CD14-positive monocyte (primary cell): ENCODE results near the gene TBCK. TPM values are rescaled to one million over a fixed set of nuclear protein-coding genes. Genes with fewer than 3 reads are reported as not detected.

Experiments
- DNase-seq, 3 donors: peaks; one replicate each; pipeline ENCODE4 v3.0.0-alpha.2; 2011 to 2022
- H2AFZ ChIP-seq: 2 replicates; pipeline ENCODE4 v1.6.0; 2012; ENCODE audit warnings: mild to moderate bottlenecking, low read depth, low read length, inconsistent platforms; ENCODE audit not compliant: insufficient read depth, poor library complexity, severe bottlenecking
- H3K27ac ChIP-seq, 2 donors: 1 replicate in 1 of 2; 2 replicates in 1 of 2; pipeline ENCODE4 v1.5.1; 2012 to 2013; ENCODE audit warnings: low read length in 2 of 2, control low read depth in 1 of 2, inconsistent platforms in 1 of 2, low read depth in 1 of 2, mild to moderate bottlenecking in 1 of 2
- H3K27me3 ChIP-seq, 2 donors: one replicate each; pipeline versions ENCODE4 v1.6.0 to v1.6.1; 2011 to 2013; ENCODE audit warnings: low read length in 2 of 2; ENCODE audit not compliant: control insufficient read depth in 2 of 2, insufficient read depth in 2 of 2
- H3K36me3 ChIP-seq, 2 donors: replicated peaks in 1 of 2; 1 replicate in 1 of 2; 2 replicates in 1 of 2; pipeline versions ENCODE4 v1.5.1 to v1.6.1; 2012 to 2013; ENCODE audit warnings: low read length in 2 of 2, control low read depth in 1 of 2, inconsistent platforms in 1 of 2, mild to moderate bottlenecking in 1 of 2; ENCODE audit not compliant: insufficient read depth in 2 of 2, control insufficient read depth in 1 of 2
- H3K4me1 ChIP-seq, 2 donors: 1 replicate in 1 of 2; 2 replicates in 1 of 2; pipeline versions ENCODE4 v1.5.1 to v1.6.1; 2012 to 2013; ENCODE audit warnings: low read length in 2 of 2, control low read depth in 1 of 2, inconsistent platforms in 1 of 2, mild to moderate bottlenecking in 1 of 2, moderate library complexity in 1 of 2; ENCODE audit not compliant: insufficient read depth in 2 of 2, control insufficient read depth in 1 of 2
- H3K4me2 ChIP-seq: replicated peaks from 2 replicates; pipeline ENCODE3; 2012; ENCODE audit warnings: low read length, moderate library complexity, mild to moderate bottlenecking; ENCODE audit not compliant: poor library complexity, severe bottlenecking; ENCODE audit errors: extremely low read depth
- H3K4me3 ChIP-seq, 3 experiments: fragments of 200-600 bp in 1 of 3; sonication (generic) in 1 of 3; replicated peaks in 1 of 3; 1 replicate in 2 of 3; 2 replicates in 1 of 3; pipeline ENCODE4 v1.5.1; 2011 to 2013; ENCODE audit warnings: low read length in 3 of 3, mild to moderate bottlenecking in 3 of 3, control low read depth in 2 of 3, low read depth in 2 of 3, inconsistent platforms in 1 of 3, moderate library complexity in 1 of 3
- H3K79me2 ChIP-seq: 2 replicates; pipeline ENCODE4 v1.6.0; 2012; ENCODE audit warnings: mild to moderate bottlenecking, control low read depth, inconsistent platforms, low read length, moderate library complexity; ENCODE audit not compliant: insufficient read depth
- H3K9ac ChIP-seq: 2 replicates; pipeline ENCODE4 v1.6.0; 2017; ENCODE audit warnings: low read length, mild to moderate bottlenecking; ENCODE audit not compliant: insufficient read depth, poor library complexity, severe bottlenecking
- H3K9me3 ChIP-seq, 2 donors: replicated peaks in 1 of 2; 1 replicate in 1 of 2; 2 replicates in 1 of 2; pipeline versions ENCODE4 v1.5.1 to v1.6.1; 2012 to 2013; ENCODE audit warnings: low read length in 2 of 2, control low read depth in 1 of 2; ENCODE audit not compliant: control insufficient read depth in 1 of 2, insufficient read depth in 1 of 2
- H4K20me1 ChIP-seq: 2 replicates; pipeline ENCODE4 v1.6.0; 2012; ENCODE audit warnings: mild to moderate bottlenecking, low read length, control low read depth, moderate library complexity; ENCODE audit not compliant: insufficient read depth
- H3K27ac Mint-ChIP-seq, 7 donors: one replicate each; pipeline ENCODE4 v1.8.0; 2020; ENCODE audit warnings: mild to moderate bottlenecking in 7 of 7, mixed read lengths in 7 of 7, moderate library complexity in 6 of 7, inconsistent platforms in 2 of 7
- H3K27me3 Mint-ChIP-seq, 3 donors: one replicate each; pipeline ENCODE4 v1.8.0; 2021 to 2022; ENCODE audit warnings: low read depth in 3 of 3, mild to moderate bottlenecking in 3 of 3, mixed read lengths in 3 of 3, moderate library complexity in 3 of 3, inconsistent platforms in 1 of 3
- H3K36me3 Mint-ChIP-seq, 2 donors: one replicate each; pipeline ENCODE4 v1.8.0; 2020; ENCODE audit warnings: mixed read lengths in 2 of 2, inconsistent platforms in 1 of 2, mild to moderate bottlenecking in 1 of 2
- H3K4me1 Mint-ChIP-seq: one replicate; pipeline ENCODE4 v1.8.0; 2020; ENCODE audit warnings: mild to moderate bottlenecking, mixed read lengths
- H3K4me3 Mint-ChIP-seq, 2 donors: one replicate each; pipeline ENCODE4 v1.8.0; 2020; ENCODE audit warnings: mild to moderate bottlenecking in 2 of 2, mixed read lengths in 2 of 2, moderate library complexity in 1 of 2
- H3K9me3 Mint-ChIP-seq, 7 donors: one replicate each; pipeline ENCODE4 v1.8.0; 2020 to 2022; ENCODE audit warnings: mixed read lengths in 7 of 7, mild to moderate bottlenecking in 6 of 7, moderate library complexity in 6 of 7, inconsistent platforms in 2 of 7
- CTCF ChIP-seq: fragments of 200-600 bp; IDR thresholded peaks from one replicate; pipeline ENCODE4 v1.8.0; 2022; ENCODE audit warnings: antibody characterized with exemption, mild to moderate bottlenecking
- WGBS: methylation state at CpG from one replicate; pipeline ENCODE4 v1.1.5; 2013; ENCODE audit warnings: missing lambda C conversion rate; ENCODE audit not compliant: insufficient coverage; 5-methylcytosine and 5-hydroxymethylcytosine counted together
- intact Hi-C, 2 donors: fragments of 100-400 bp; cut with micrococcal nuclease; formaldehyde crosslinking; loops; one replicate each; pipeline versions ENCODE4 v1.15.0 to v1.15.1; 2023
- polyA plus RNA-seq, 3 donors: library from polyadenylated mRNA; depleted of rRNA in 1 of 3; unstranded in 2 of 3; stranded (reverse) in 1 of 3; fragments of 300-500 nt in 2 of 3; fragments of >200 nt in 1 of 3; fragmentation: Illumina TruSeq in 2 of 3; gene quantifications; 1 replicate in 2 of 3; 2 replicates in 1 of 3; pipeline ENCODE4 v1.2.3, GENCODE V29; 2012 to 2021

The TBCK gene
- polyA plus RNA-seq, 3 donors, result 8.0 to 14.0 (median 12.5) TPM

- peaks cover 21 to 43% (median 29%) of the 10 kb centered on the region in 7 donors for H3K9me3 Mint-ChIP-seq
- intact Hi-C loops, result no loop called here
- no peak overlapping the region for H2AFZ ChIP-seq
- no CpG with 5 or more reads among the region's 1 CpG for WGBS
- no peak overlapping the region for H3K27ac ChIP-seq
- H3K4me1 ChIP-seq, result no peaks in the 10 kb centered on the region
- peaks cover 0 to 13% of the 10 kb centered on the region in 2 donors for H3K36me3 ChIP-seq
- no peaks in the 10 kb centered on the region for H3K27me3 Mint-ChIP-seq
- H3K4me3 ChIP-seq, result no peak overlapping the region
- H3K79me2 ChIP-seq, result no peaks in the 10 kb centered on the region
- DNase-seq, result no peak
- no peak overlapping the region for H3K4me3 Mint-ChIP-seq
- no peak overlapping the region for H3K27ac Mint-ChIP-seq
- H3K36me3 Mint-ChIP-seq, result peaks cover 26 to 34% of the 10 kb centered on the region in 2 donors
- TF ChIP-seq CTCF, result no peak
- no peak overlapping the region for H3K4me2 ChIP-seq
- peaks cover 15 to 21% of the 10 kb centered on the region in 2 donors for H3K9me3 ChIP-seq
- H3K9ac ChIP-seq, result no peak overlapping the region
- no peaks in the 10 kb centered on the region for H3K27me3 ChIP-seq
- H4K20me1 ChIP-seq, result no peaks in the 10 kb centered on the region
- H3K4me1 Mint-ChIP-seq, result no peaks in the 10 kb centered on the region
Measured at GRCh38 chr4:106080376-106080775, 235.6 kb downstream of the TBCK start.

- H3K4me1 ChIP-seq, result no peaks in the 10 kb centered on the region
- intact Hi-C loops, result no loop called here
- H4K20me1 ChIP-seq, result no peaks in the 10 kb centered on the region
- no peak overlapping the region for H3K27ac ChIP-seq
- no peak overlapping the region for H3K4me3 ChIP-seq
- Mint-ChIP-seq H3K4me3 (no peak overlapping the region), H3K36me3 (peaks cover 26 to 34% of the 10 kb centered on the region in 2 donors), H3K27ac (no peak overlapping the region), H3K27me3 (no peaks in the 10 kb centered on the region), H3K9me3 (peaks cover 20 to 46% (median 31%) of the 10 kb centered on the region in 7 donors), H3K4me1 (no peaks in the 10 kb centered on the region)
- peaks cover 18 to 23% of the 10 kb centered on the region in 2 donors for H3K9me3 ChIP-seq
- TF ChIP-seq CTCF, result no peak
- WGBS, result no CpG with 5 or more reads among the region's 2 CpGs
- no peaks in the 10 kb centered on the region for H3K79me2 ChIP-seq
- no peak overlapping the region for H3K4me2 ChIP-seq
- H3K36me3 ChIP-seq, result peaks cover 0 to 13% of the 10 kb centered on the region in 2 donors
- no peak for DNase-seq
- H3K27me3 ChIP-seq, result no peaks in the 10 kb centered on the region
- no peak overlapping the region for H3K9ac ChIP-seq
- H2AFZ ChIP-seq, result no peak overlapping the region
Measured at GRCh38 chr4:106079616-106080015, 236.4 kb downstream of the TBCK start.
